ENCODE data around the gene DUSP2.

DNA sequence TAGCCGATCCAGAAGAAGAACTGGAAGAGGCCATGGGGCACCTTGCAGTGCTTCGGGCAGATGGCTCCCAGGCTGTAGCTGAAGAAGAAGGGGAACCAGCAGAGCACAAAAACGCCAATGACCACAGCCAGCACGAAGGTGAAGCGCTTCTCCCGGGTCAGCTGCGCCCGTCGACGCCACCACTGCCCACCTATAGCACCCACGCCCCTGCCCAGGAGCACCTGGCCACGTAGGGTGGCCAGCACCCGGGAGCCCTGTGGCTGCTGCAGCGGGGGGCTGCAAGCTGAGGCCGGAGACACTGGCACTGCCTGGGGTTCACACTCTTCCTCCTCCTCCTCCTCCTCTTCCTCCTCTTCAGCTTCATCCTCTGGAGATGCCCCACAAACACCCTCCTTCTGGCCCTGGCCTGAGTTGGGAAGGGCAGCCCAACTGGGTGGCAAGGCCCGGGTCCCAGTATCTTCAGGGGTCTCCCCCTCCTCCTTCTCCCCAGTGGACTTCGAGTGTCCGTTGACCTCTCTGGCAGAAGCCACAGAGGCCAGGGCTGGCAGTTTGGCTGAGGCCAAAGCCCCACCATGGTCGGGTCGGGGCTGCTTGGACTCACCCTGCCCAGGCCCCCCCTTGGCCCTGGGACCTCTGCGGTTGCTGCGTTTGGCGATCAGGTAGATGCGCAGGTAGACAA lies 30.2 kb downstream of the DUSP2 start:
- TF ChIP-seq, protein P1, sequence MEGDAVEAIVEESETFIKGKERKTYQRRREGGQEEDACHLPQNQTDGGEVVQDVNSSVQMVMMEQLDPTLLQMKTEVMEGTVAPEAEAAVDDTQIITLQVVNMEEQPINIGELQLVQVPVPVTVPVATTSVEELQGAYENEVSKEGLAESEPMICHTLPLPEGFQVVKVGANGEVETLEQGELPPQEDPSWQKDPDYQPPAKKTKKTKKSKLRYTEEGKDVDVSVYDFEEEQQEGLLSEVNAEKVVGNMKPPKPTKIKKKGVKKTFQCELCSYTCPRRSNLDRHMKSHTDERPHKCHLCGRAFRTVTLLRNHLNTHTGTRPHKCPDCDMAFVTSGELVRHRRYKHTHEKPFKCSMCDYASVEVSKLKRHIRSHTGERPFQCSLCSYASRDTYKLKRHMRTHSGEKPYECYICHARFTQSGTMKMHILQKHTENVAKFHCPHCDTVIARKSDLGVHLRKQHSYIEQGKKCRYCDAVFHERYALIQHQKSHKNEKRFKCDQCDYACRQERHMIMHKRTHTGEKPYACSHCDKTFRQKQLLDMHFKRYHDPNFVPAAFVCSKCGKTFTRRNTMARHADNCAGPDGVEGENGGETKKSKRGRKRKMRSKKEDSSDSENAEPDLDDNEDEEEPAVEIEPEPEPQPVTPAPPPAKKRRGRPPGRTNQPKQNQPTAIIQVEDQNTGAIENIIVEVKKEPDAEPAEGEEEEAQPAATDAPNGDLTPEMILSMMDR (IDR thresholded peaks at IDR 0.05), result no peak
- no peak for TF ChIP-seq ZFX (IDR thresholded peaks at IDR 0.05; ENCODE audit: borderline replicate concordance)
